ENCODE measurements around the gene GZF1. TPM values are rescaled to one million over a fixed set of nuclear protein-coding genes. Genes with fewer than 3 reads are reported as not detected.

The GZF1 gene
- total and polyA plus RNA-seq, 7 experiments from 2014 or later: 1.4 to 44.0 (median 14.9) TPM

GRCh38 chr20:23318347-23318746 is 43.6 kb upstream of the GZF1 start:
- CTCF ChIA-PET: no interaction called here

GRCh38 chr20:23320317-23320716 is 41.7 kb upstream of the GZF1 start:
- ChIA-PET CTCF (no interaction called here), POLR2A (no interaction called here)
- intact Hi-C loops (cut with micrococcal nuclease): no loop called here
- Mint-ChIP-seq H3K9me3 (peaks cover 0 to 3% (median 0%) of the 10 kb centered on the region in 11 donors), H3K36me3 (no peaks in the 10 kb centered on the region), H3K27me3 (peaks cover 0 to 14% (median 4%) of the 10 kb centered on the region in 5 donors), H3K4me1 (no peaks in the 10 kb centered on the region), H3K27ac (no peak overlapping the region), H3K4me3 (no peak overlapping the region)
- no peak overlapping the region for H3K27ac ChIP-seq (ENCODE audit: low read depth, low read length)
- DNase-seq: no peak
- no peaks in the 10 kb centered on the region for H3K4me1 ChIP-seq (ENCODE audit: control insufficient read depth in 2 of 2, insufficient read depth in 2 of 2, low read length in 2 of 2)
- H3K27me3 ChIP-seq (ENCODE audit: control insufficient read depth in 2 of 2, insufficient read depth in 2 of 2, low read length in 2 of 2): no peaks in the 10 kb centered on the region
- no peak overlapping the region for H3K4me3 ChIP-seq (ENCODE audit: low read length)
- ATAC-seq: no peak
- no peaks in the 10 kb centered on the region for H3K36me3 ChIP-seq (ENCODE audit: control insufficient read depth in 2 of 3, insufficient read depth in 3 of 3, low read length in 3 of 3)
- no peaks in the 10 kb centered on the region for H3K9me3 ChIP-seq (ENCODE audit: control insufficient read depth in 2 of 3, low read length in 3 of 3)

More at GRCh38 chr20:23318347-23318746, 43.6 kb upstream of the GZF1 start:
- H3K27ac Mint-ChIP-seq: no peak overlapping the region
- POLR2A ChIA-PET: no interaction called here
- no peak overlapping the region for H3K4me3 ChIP-seq (ENCODE audit: low read length)
- H3K36me3 Mint-ChIP-seq: no peaks in the 10 kb centered on the region
- ATAC-seq (no peak), DNase-seq (no peak)
- H3K4me1 Mint-ChIP-seq: no peaks in the 10 kb centered on the region
- H3K36me3 ChIP-seq (ENCODE audit: control insufficient read depth in 2 of 3, insufficient read depth in 3 of 3, low read length in 3 of 3): no peaks in the 10 kb centered on the region
- intact Hi-C loops (cut with micrococcal nuclease): no loop called here
- no peaks in the 10 kb centered on the region for H3K9me3 ChIP-seq (ENCODE audit: control insufficient read depth in 2 of 3, low read length in 3 of 3)
- H3K27ac ChIP-seq (ENCODE audit: low read depth, low read length): no peak overlapping the region
- H3K27me3 Mint-ChIP-seq: peaks cover 0 to 9% (median 4%) of the 10 kb centered on the region in 5 donors
- H3K4me3 Mint-ChIP-seq: no peak overlapping the region
- no peaks in the 10 kb centered on the region for H3K27me3 ChIP-seq (ENCODE audit: control insufficient read depth in 2 of 2, insufficient read depth in 2 of 2, low read length in 2 of 2)
- peaks cover 0 to 3% (median 0%) of the 10 kb centered on the region in 11 donors for H3K9me3 Mint-ChIP-seq
- H3K4me1 ChIP-seq (ENCODE audit: control insufficient read depth in 2 of 2, insufficient read depth in 2 of 2, low read length in 2 of 2): no peaks in the 10 kb centered on the region

- no peaks in the 10 kb centered on the region for H3K36me3 Mint-ChIP-seq
- no peak overlapping the region for H3K27ac ChIP-seq (ENCODE audit: low read depth, low read length)
- H3K9me3 Mint-ChIP-seq: peaks cover 0 to 3% (median 0%) of the 10 kb centered on the region in 11 donors
- no peaks in the 10 kb centered on the region for H3K36me3 ChIP-seq (ENCODE audit: control insufficient read depth in 2 of 3, insufficient read depth in 3 of 3, low read length in 3 of 3)
- H3K4me3 ChIP-seq (ENCODE audit: low read length): no peak overlapping the region
- ChIA-PET POLR2A (no interaction called here), CTCF (no interaction called here)
- H3K9me3 ChIP-seq (ENCODE audit: control insufficient read depth in 2 of 3, low read length in 3 of 3): no peaks in the 10 kb centered on the region
- no peak overlapping the region for H3K27ac Mint-ChIP-seq
- DNase-seq (no peak), ATAC-seq (no peak)
- no peaks in the 10 kb centered on the region for H3K4me1 ChIP-seq (ENCODE audit: control insufficient read depth in 2 of 2, insufficient read depth in 2 of 2, low read length in 2 of 2)
- H3K27me3 ChIP-seq (ENCODE audit: control insufficient read depth in 2 of 2, insufficient read depth in 2 of 2, low read length in 2 of 2): no peaks in the 10 kb centered on the region
- H3K4me3 Mint-ChIP-seq: no peak overlapping the region
- H3K27me3 Mint-ChIP-seq: peaks cover 0 to 10% (median 0%) of the 10 kb centered on the region in 5 donors
- H3K4me1 Mint-ChIP-seq: no peaks in the 10 kb centered on the region
- intact Hi-C loops (cut with micrococcal nuclease): no loop called here
Measured at GRCh38 chr20:23325107-23325506, 36.9 kb upstream of the GZF1 start.

- Histone ChIP-seq H3K27ac (ENCODE audit: low read depth, low read length) (no peak overlapping the region), H3K4me3 (ENCODE audit: low read length) (no peak overlapping the region), H3K36me3 (ENCODE audit: control insufficient read depth in 2 of 3, insufficient read depth in 3 of 3, low read length in 3 of 3) (no peaks in the 10 kb centered on the region), H3K4me1 (ENCODE audit: control insufficient read depth in 2 of 2, insufficient read depth in 2 of 2, low read length in 2 of 2) (no peaks in the 10 kb centered on the region), H3K27me3 (ENCODE audit: control insufficient read depth in 2 of 2, insufficient read depth in 2 of 2, low read length in 2 of 2) (no peaks in the 10 kb centered on the region), H3K9me3 (ENCODE audit: control insufficient read depth in 2 of 3, low read length in 3 of 3) (no peaks in the 10 kb centered on the region)
- CTCF ChIA-PET: no interaction called here
- H3K4me3 Mint-ChIP-seq: no peak overlapping the region
- no peak for ATAC-seq
- POLR2A ChIA-PET: no interaction called here
- H3K27ac Mint-ChIP-seq: no peak overlapping the region
- DNase-seq: peak in 1 of 9 donors; percentile 1
- H3K9me3 Mint-ChIP-seq: peaks cover 0 to 2% (median 0%) of the 10 kb centered on the region in 11 donors
- peaks cover 0 to 10% (median 0%) of the 10 kb centered on the region in 5 donors for H3K27me3 Mint-ChIP-seq
- intact Hi-C loops (cut with micrococcal nuclease): no loop called here
- H3K4me1 Mint-ChIP-seq: no peaks in the 10 kb centered on the region
- peaks cover 0 to 9% (median 0%) of the 10 kb centered on the region in 5 donors for H3K36me3 Mint-ChIP-seq
Measured at GRCh38 chr20:23326774-23327173, 35.2 kb upstream of the GZF1 start.

GRCh38 chr20:23327617-23328333 is 34.2 kb upstream of the GZF1 start:
- Mint-ChIP-seq H3K27me3 (peaks cover 0 to 10% (median 0%) of the 10 kb centered on the region in 5 donors), H3K9me3 (peaks cover 0 to 2% (median 0%) of the 10 kb centered on the region in 11 donors)
- no peak for ATAC-seq

GRCh38 chr20:23331450-23332350 is 30.3 kb upstream of the GZF1 start:
- ChIA-PET CTCF (no interaction called here), POLR2A (no interaction called here)
- Mint-ChIP-seq H3K27ac (no peak overlapping the region), H3K27me3 (no peaks in the 10 kb centered on the region), H3K36me3 (peaks cover 0 to 11% (median 0%) of the 10 kb centered on the region in 5 donors), H3K9me3 (peaks cover 0 to 2% (median 0%) of the 10 kb centered on the region in 11 donors), H3K4me1 (peaks cover 0 to 15% (median 0%) of the 10 kb centered on the region in 7 donors), H3K4me3 (no peak overlapping the region)
- no peaks in the 10 kb centered on the region for H3K4me1 ChIP-seq (ENCODE audit: control insufficient read depth in 2 of 2, insufficient read depth in 2 of 2, low read length in 2 of 2)
- DNase-seq: peak in 1 of 9 donors; percentile 3
- H3K36me3 ChIP-seq (ENCODE audit: control insufficient read depth in 2 of 3, insufficient read depth in 3 of 3, low read length in 3 of 3): no peaks in the 10 kb centered on the region
- H3K9me3 ChIP-seq (ENCODE audit: control insufficient read depth in 2 of 3, low read length in 3 of 3): no peaks in the 10 kb centered on the region
- no peaks in the 10 kb centered on the region for H3K27me3 ChIP-seq (ENCODE audit: control insufficient read depth in 2 of 2, insufficient read depth in 2 of 2, low read length in 2 of 2)
- H3K27ac ChIP-seq (ENCODE audit: low read depth, low read length): no peak overlapping the region
- intact Hi-C loops (cut with micrococcal nuclease): no loop called here
- H3K4me3 ChIP-seq (ENCODE audit: low read length): no peak overlapping the region
- no peak for ATAC-seq

More at GRCh38 chr20:23327617-23328333, 34.2 kb upstream of the GZF1 start:
- Histone ChIP-seq H3K4me3 (ENCODE audit: low read length) (no peak overlapping the region), H3K4me1 (ENCODE audit: control insufficient read depth in 2 of 2, insufficient read depth in 2 of 2, low read length in 2 of 2) (no peaks in the 10 kb centered on the region), H3K27me3 (ENCODE audit: control insufficient read depth in 2 of 2, insufficient read depth in 2 of 2, low read length in 2 of 2) (no peaks in the 10 kb centered on the region), H3K36me3 (ENCODE audit: control insufficient read depth in 2 of 3, insufficient read depth in 3 of 3, low read length in 3 of 3) (no peaks in the 10 kb centered on the region), H3K27ac (ENCODE audit: low read depth, low read length) (no peak overlapping the region), H3K9me3 (ENCODE audit: control insufficient read depth in 2 of 3, low read length in 3 of 3) (no peaks in the 10 kb centered on the region)
- intact Hi-C loops (cut with micrococcal nuclease): no loop called here
- peak in 1 of 9 donors; percentile 3 for DNase-seq
- POLR2A ChIA-PET: no interaction called here
- Mint-ChIP-seq H3K4me3 (no peak overlapping the region), H3K36me3 (peaks cover 0 to 11% (median 0%) of the 10 kb centered on the region in 5 donors), H3K4me1 (no peaks in the 10 kb centered on the region), H3K27ac (no peak overlapping the region)
- CTCF ChIA-PET: no interaction called here
